Prostate gland (tissue), 2 donors: ENCODE results near the gene OR10D3. TPM values are rescaled to one million over a fixed set of nuclear protein-coding genes. Genes with fewer than 3 reads are reported as not detected.
"Not testable (repeated sequence)": the region's sequence is repeated elsewhere in the genome, so short reads cannot be mapped to it uniquely, and the experiment has no call there.

ENCODE experiments used
- DNase-seq: peaks from one replicate; pipeline ENCODE4 v3.0.0-alpha.2; 2019; ENCODE audit warnings: low spot score
- H3K27ac ChIP-seq, 2 donors: fragments of 200-600 bp; sonication (generic); 2 replicates each; pipeline ENCODE4 v1.5.1; 2017 to 2019
- H3K27me3 ChIP-seq: fragments of 200-600 bp; sonication (generic); replicated peaks from 2 replicates; pipeline ENCODE4 v1.5.1; 2019; ENCODE audit not compliant: insufficient read depth
- H3K36me3 ChIP-seq, 2 donors: fragments of 200-600 bp; sonication (generic); 1 replicate in 1 of 2; 2 replicates in 1 of 2; pipeline versions ENCODE4 v1.5.1 to v1.8.1; 2017 to 2019
- H3K4me1 ChIP-seq: fragments of 200-600 bp; sonication (generic); replicated peaks from 2 replicates; pipeline ENCODE4 v1.5.1; 2019
- H3K4me3 ChIP-seq, 2 donors: fragments of 200-600 bp; sonication (generic); 2 replicates each; pipeline ENCODE4 v1.5.1; 2017 to 2019
- H3K9me3 ChIP-seq: fragments of 200-600 bp; sonication (generic); 2 replicates; pipeline ENCODE4 v1.5.1; 2017
- POLR2A ChIP-seq: fragments of 450-650 bp; IDR thresholded peaks from one replicate; pipeline ENCODE4 v1.6.1; 2016; ENCODE audit warnings: antibody characterized with exemption, mild to moderate bottlenecking
- POLR2AphosphoS5 ChIP-seq: sonication (generic); formaldehyde crosslinking; IDR thresholded peaks from one replicate; pipeline ENCODE4 v1.6.1; 2017; ENCODE audit warnings: antibody characterized with exemption
- WGBS: methylation state at CpG from one replicate; pipeline ENCODE4 v1.1.5; 2018; 5-methylcytosine and 5-hydroxymethylcytosine counted together
- intact Hi-C: fragments of 100-400 bp; cut with DNase I; formaldehyde crosslinking; loops from one replicate; pipeline ENCODE4 v1.14.2; 2022
- total RNA-seq, 2 donors: library from RNA; depleted of rRNA; stranded (reverse); fragments of >200 nt; gene quantifications; one replicate each; pipeline ENCODE4 v1.1.0, GENCODE V29; 2016
- TF ChIP-seq, protein P1 (sequence below), 4 experiments: fragments of 200-600 bp in 2 of 4; fragments of 450-650 bp in 2 of 4; sonication (generic) in 2 of 4; IDR thresholded peaks; 1 replicate in 3 of 4; 2 replicates in 1 of 4; pipeline ENCODE4 v1.5.1; 2016 to 2019; ENCODE audit warnings: antibody characterized with exemption in 4 of 4, mild to moderate bottlenecking in 2 of 4, moderate library complexity in 2 of 4

OR10D3 gene
- total RNA-seq, 2 donors from 2014 or later = not detected

DNA sequence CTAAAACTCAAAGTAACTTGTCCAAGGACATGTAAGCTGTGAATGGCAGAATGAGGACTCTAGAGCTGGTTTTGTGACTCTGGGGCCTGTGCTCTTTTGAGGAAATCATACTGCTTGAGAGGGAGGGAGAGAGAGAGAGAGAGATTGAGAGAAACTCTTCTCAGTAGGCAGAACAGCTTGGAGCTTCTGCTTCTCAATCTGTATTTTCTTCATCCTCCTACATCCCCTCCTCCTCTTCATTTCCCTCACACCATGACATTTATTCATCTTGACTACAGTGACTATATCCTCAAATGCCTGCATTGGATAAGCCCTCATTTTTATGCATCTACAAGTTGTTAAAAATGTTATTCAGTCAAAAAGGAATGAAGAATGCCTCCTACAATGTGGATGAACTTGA is 23.7 kb upstream of the OR10D3 start:
- no peaks in the 10 kb centered on the region for H3K9me3 ChIP-seq
- no peaks in the 10 kb centered on the region for H3K36me3 ChIP-seq
- TF ChIP-seq POLR2AphosphoS5 (no peak), POLR2A (no peak)
- TF ChIP-seq, protein P1, sequence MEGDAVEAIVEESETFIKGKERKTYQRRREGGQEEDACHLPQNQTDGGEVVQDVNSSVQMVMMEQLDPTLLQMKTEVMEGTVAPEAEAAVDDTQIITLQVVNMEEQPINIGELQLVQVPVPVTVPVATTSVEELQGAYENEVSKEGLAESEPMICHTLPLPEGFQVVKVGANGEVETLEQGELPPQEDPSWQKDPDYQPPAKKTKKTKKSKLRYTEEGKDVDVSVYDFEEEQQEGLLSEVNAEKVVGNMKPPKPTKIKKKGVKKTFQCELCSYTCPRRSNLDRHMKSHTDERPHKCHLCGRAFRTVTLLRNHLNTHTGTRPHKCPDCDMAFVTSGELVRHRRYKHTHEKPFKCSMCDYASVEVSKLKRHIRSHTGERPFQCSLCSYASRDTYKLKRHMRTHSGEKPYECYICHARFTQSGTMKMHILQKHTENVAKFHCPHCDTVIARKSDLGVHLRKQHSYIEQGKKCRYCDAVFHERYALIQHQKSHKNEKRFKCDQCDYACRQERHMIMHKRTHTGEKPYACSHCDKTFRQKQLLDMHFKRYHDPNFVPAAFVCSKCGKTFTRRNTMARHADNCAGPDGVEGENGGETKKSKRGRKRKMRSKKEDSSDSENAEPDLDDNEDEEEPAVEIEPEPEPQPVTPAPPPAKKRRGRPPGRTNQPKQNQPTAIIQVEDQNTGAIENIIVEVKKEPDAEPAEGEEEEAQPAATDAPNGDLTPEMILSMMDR (IDR thresholded peaks at IDR 0.05) = no peak
- H3K4me3 ChIP-seq = no peak overlapping the region
- no peak for DNase-seq
- intact Hi-C loops = no loop called here
- H3K27ac ChIP-seq = no peak overlapping the region
- no peaks in the 10 kb centered on the region for H3K4me1 ChIP-seq
- H3K27me3 ChIP-seq = no peaks in the 10 kb centered on the region

DNA sequence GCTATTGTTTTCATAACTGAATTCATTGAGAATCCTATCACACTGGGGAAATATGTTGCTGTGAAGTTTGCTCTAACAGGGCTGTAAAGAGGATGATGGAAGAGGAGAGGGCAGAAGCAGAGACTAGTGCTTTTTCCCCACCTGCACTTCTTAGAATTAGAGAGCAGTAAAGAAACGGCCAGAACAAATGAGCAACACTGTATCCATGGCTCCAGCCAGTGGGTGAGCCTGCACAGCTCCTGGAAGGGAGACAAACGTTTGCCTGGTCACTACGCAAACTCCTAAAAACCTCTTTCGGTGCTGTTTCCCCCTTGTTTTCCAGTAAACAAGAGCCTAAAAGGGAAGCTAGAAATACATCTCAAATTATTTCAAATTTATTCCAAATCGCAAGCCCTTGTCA is 22.2 kb upstream of the OR10D3 start:
- WGBS = 61% methylated on average over 5 of the region's 5 CpGs

DNA sequence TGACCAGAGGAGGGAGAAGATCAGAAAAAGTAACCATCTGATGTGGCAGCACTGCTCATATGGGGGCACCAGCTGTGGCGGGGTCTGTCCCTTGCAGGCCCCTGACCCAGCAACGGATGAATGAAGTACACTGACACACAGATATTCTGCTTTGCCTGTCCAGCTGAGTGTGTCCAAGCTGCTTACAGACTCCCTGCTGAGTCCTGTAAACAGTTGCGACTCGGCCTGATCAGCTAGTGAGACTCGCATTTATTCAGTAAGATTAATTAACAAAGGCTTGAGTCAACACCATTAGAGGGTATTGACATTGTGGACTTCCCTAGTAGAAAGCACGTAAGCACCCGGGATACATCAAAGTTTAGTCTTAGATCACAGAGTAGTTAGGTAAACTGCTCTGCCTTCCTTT is 15.3 kb upstream of the OR10D3 start:
- no peak overlapping the region for H3K4me3 ChIP-seq
- WGBS = 32% methylated on average over 7 of the region's 7 CpGs
- no peaks in the 10 kb centered on the region for H3K27me3 ChIP-seq
- no peaks in the 10 kb centered on the region for H3K4me1 ChIP-seq
- no peak overlapping the region for H3K27ac ChIP-seq
- intact Hi-C loops = no loop called here
- H3K36me3 ChIP-seq = no peaks in the 10 kb centered on the region
- DNase-seq = no peak
- H3K9me3 ChIP-seq = no peaks in the 10 kb centered on the region
- TF ChIP-seq, protein P1 (IDR thresholded peaks at IDR 0.05) = no peak
- TF ChIP-seq POLR2A = no peak
- no peak for TF ChIP-seq POLR2AphosphoS5

More for the DNA sequence above, 22.2 kb upstream of the OR10D3 start:
- Histone ChIP-seq H3K4me3 (no peak overlapping the region), H3K36me3 (no peaks in the 10 kb centered on the region), H3K4me1 (no peaks in the 10 kb centered on the region), H3K9me3 (no peaks in the 10 kb centered on the region), H3K27ac (no peak overlapping the region), H3K27me3 (no peaks in the 10 kb centered on the region)
- no peak for DNase-seq
- intact Hi-C loops = no loop called here
- TF ChIP-seq POLR2A = no peak
- TF ChIP-seq, protein P1 (IDR thresholded peaks at IDR 0.05) = no peak
- no peak for TF ChIP-seq POLR2AphosphoS5

DNA sequence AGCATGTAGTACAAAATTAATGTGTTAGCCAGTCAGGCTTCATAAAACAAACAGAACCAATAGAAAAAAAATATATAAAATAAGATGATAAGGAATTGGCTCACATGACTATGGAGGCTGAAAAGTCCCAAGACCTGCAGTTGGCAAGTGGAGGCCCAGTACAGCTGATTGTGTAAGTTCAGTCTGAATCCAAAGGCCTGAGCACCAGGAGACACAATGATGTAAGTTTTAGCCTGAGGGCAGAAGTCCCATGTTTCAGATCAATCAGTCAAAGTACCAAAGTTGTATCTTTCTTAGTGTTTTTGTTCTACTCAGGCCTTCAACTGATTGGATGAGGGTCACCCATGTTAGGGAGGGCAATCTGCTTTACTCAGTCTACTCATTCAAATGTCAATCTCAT is 14.3 kb upstream of the OR10D3 start:
- no peaks in the 10 kb centered on the region for H3K27me3 ChIP-seq
- H3K4me1 ChIP-seq = no peaks in the 10 kb centered on the region
- H3K36me3 ChIP-seq = no peaks in the 10 kb centered on the region
- no peak overlapping the region for H3K4me3 ChIP-seq
- TF ChIP-seq POLR2AphosphoS5 = no peak
- TF ChIP-seq POLR2A = no peak
- TF ChIP-seq, protein P1 (IDR thresholded peaks at IDR 0.05) = no peak
- H3K9me3 ChIP-seq = no peaks in the 10 kb centered on the region
- no peak for DNase-seq
- intact Hi-C loops = no loop called here
- H3K27ac ChIP-seq = no peak overlapping the region

DNA sequence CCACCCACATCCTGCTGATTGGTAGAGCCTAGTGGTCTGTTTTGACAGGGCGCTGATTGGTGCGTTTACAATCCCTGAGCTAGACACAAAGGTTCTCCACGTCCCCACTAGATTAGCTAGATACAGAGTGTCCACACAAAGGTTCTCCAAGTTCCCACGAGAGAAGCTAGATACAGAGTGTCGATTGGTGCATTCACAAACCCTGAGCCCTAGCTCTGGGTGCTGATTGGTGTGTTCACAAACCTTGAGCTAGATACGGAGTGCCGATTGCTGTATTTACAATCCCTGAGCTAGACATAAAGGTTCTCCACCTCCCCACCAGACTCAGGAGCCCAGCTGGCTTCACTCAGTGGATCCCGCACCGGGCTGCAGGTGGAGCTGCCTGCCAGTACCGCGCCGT is 12.8 kb upstream of the OR10D3 start:
- H3K9me3 ChIP-seq, H3K27me3 ChIP-seq, intact Hi-C loops, H3K36me3 ChIP-seq, H3K4me1 ChIP-seq, DNase-seq, H3K4me3 ChIP-seq, H3K27ac ChIP-seq: not testable (repeated sequence)
- WGBS = 91% methylated on average over 12 of the region's 12 CpGs
